GM19372 (cell line): ENCODE data around the gene PSMB11.

Experiments
- ATAC-seq: cut with Tn5 transposase; IDR thresholded peaks from one replicate; pipeline ENCODE4 v1.9.1; 2021; ENCODE audit warnings: mild to moderate bottlenecking, low read depth, moderate library complexity; ENCODE audit not compliant: unreplicated experiment

PSMB11 gene

DNA sequence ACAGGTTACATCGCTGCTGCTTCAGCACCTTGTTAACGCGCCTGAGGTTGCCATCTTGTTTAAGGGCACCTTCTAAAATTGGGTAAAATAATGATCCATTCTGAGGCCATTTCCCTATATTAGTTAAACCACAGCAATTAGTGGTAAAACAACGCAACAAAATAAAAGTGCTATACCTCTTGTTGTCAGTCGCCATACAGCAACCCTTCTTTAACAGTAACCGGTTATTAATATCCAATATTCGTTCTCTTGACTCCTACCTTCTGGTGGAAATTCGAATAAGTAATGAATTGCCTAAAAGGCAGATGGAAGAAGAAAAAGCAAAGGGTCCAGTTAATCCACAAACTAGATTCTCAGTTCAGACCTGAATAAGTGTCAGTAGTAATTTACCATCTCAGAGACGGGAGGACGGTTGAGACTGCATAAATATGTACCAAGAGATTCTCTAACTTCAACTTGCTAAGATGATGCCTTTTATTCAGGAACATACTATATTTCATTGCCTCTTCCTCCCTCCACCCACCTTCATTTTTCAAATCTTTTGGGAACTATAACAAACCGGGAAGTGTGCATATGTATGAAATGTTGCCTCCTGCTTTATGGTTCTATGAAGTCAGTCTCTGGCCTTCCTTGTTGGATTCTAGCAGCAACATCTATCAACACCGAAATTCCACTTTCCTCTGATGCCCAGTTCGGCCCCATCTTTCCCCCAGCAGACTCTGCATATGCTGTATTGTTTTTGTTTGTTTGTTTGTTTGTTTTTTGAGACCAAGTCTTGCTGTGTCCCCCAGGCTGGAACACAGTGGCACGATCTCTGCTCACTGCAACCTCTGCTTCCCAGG lies 6.5 kb upstream of the PSMB11 start:
- no peak for ATAC-seq

DNA sequence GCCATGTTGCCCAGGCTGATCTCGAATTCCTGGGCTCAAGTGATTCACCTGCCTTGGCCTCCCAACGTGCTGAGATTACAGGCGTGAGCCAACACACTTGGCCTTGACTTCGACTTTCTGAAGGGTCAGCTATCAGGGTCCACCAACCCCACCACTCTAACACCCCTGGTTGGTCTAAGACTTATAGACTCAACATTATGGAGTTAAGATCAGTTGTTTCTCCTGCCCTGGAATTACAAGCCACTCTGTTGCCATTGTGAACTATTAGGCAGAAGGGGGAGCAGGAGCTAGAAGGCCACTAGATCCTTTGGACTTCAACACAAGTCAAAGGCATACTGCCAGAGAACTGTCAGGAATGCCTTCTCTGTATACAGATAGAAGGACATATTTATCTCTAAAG lies 1.9 kb upstream of the PSMB11 start:
- no peak for ATAC-seq

DNA sequence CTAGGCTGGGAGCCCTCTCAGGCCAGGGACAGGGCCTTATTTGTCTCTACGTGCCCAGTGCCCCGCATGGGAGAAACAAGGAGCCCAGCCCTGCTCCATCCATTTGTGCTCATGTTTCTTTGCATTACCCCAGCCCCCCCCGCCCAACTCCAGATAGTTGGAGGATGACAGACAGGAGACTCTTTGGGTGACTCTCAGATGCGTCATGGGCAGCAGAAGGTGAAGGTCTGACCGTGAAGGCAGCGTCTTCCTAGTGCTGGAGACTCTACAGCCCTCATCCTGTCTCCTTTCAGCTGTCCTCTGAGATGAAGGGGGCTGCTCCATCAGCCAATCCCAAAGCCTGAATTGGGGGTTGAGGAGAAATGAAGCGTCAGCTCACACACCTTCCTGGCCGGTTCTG lies 283 bp upstream of the PSMB11 start:
- ATAC-seq: no peak

DNA sequence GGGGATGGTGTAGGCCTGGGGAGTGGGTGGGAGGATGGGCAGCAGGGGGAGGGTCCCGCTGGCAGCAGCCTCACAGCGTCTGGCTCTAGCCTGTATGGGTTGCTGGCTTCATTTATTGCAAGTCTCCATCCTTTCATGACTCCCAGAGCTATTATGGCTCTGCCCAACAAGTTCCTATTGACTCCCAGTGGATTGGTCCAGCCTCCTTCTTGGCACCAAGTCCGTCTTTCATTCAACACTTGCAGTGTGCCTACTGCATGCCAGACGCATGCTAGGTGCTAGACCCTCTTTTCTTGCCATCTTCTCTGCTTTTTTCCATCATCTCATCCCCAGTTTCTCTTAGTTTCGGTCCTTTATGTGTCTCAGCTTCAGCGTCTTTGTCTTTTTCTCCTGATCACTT lies 1.1 kb downstream of the PSMB11 start:
- ATAC-seq: no peak

DNA sequence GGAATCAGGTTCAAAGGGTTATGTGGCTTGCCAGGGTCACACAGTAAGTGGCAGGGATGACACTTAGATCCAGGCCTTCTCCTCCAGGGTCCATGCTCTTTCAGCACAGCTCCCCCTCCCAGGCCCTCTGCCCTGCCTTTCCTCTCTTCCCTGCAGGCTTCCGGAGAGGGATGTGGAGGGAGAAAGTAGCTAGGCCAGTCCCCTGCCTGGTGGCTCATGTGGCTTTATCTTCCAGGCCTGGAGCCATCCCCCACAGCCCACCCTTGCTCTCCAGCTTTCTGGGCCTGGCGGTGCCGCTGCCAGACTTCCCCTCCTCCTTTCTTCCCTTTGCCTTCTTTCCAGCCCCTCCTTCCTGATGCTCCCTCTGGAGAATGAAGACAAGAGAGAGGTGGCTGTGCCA lies 1.7 kb downstream of the PSMB11 start:
- ATAC-seq: no peak

DNA sequence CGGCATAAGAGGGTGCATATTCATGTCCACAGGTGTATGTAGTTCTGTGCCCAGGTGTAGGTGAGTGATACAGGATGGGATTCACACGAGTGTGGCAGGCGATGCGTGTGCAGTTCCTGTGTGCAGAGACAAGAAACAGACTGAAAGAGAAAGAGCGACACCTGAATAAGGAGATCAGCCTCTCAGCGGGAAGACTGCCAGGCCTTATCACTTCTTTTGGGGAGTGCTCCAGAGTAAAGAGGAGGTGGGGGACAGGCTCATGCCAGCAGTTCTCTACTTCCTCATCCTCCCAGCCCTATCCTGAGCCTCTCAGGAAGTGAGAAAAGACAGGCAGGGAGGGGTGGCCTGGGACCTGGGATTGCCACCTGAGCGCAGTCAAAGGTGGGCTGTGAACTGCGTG lies 2.8 kb downstream of the PSMB11 start:
- no peak for ATAC-seq

DNA sequence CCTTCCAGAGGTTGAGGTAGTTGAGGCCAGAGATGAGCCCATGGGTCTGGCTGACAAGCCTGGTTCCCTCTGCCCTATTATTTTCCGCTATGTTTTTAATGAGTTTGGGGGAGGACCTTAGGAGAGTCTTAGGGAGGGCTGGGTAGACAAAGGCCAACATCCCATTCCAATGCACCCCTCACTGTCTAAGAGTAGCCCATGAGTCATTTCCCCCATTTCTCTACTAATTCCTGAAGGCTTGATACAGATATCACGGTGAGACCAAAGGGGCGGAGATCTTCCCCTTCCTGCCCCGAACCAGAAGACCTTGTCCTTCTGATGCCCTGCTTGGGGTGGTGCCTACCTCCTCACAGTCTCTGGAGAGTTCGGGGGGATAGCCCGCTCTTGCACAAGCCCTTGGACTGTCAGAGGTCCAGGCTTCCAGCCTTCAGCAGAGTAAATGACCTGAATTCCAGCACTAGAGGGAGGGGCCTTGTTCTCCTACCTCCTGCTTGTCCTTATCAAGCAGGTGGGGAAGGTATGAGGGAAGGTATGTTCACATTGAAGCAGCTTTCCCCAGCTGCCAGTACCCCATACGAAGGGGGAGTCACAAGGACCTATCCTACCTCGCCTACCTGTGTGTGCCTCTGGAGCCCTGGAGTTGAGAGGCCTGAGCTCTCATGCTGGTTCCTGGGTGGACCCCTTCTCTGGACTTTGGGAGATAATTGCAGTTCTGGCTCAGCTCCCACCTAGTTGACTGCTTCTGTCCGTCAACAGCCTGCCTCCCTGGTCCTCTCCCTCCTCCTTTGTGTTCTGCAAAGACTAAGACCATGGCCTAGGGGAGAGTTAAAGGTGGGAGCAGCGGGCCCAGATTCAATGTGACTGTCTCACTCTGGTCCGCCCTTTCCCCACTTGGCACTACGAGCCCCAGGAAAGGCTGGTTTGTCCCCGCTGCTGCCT lies 3.7 kb downstream of the PSMB11 start:
- no peak for ATAC-seq

DNA sequence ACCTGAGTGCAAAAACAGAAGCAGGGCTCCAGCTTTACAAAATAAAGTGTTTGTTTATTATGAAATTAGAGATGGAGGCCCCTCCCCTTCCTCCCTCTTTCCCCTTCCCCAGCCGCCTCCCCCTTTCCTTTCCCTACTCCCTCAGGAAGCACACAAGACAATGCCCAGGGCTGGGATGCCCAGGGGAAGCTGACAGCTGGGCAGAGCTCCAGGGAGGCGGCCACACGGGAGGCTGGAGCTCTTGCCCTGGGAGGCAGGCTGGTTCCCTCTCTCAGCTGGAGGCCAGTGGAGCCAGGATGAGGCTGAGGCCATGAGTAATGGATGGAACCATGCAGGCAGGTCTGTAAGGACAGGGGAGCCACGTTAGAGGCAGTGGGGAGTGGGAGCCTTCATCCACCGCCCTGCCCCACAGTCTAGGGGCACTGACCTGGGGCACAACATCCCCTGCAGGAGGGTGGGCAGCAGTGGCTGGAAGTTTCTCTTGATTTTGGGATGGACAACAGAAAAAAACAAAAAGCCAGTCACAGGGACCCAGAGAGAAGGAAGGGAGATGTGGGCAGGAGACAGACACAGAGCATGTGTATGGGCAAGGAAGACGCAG lies 5.1 kb downstream of the PSMB11 start:
- no peak for ATAC-seq

DNA sequence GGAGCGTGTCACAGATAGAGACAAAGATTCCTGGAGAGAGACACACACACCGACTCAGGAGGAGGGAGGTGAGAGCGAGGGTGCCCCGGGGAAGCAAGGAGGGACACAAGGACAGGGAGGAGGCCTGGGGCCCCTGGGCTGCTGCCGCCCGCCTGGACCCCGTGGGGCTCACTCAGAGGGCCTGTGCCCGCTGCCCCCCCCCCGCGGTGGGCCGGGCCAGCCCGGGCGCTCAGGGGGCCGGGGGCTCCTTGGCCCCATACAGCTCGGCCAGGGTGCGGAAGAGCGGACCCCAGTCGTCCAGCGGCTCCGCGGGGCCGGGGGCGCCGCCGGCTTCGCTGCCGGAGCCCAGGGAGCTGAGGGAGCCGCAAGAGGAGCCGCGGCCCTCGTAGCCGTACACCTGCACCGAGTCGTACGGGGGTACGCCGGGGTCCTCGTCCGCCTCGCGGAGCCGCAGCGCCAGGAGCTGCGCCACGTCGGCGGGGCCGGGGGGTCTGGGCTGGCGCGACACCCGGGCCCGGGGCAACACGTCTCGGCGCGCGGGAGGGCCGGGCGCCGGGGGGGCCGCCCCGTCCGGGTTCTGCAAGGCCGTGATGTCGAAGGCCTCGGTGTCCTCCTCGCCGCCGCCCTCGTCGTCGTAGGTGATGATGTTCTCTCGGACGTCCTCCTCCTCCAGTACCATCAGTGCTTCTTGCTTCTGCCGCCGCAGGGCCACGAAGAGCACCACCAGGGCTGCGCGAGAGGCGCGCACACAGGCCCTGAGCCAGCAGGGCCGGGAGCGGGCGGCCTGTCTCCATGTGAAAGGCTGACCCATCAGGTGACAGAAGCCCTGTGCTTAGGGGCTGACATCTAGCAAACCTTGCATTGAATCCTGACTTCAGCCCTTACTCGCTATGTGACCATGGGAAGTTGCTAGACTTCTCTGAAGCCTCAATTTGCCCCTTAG lies 6.0 kb downstream of the PSMB11 start:
- ATAC-seq: no peak

DNA sequence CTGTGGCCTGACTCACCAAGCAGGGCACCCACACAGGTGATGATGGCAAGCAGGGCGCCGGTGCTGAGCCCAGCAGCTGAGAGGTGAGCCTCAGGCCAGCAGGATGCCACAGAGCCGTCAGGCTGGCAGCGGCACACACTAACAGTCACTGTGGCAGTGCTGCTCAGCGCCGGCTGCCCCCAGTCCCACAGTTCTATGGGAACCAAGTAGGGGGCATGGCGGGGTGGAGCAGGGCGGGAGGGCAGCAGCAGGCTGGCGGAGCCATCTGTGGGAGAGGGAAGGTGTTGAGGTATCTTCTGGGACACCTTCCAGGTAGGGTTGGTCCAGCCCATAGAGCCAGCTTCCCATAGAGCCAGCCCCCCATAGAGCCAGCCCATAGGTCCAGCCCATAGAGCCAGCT lies 7.0 kb downstream of the PSMB11 start:
- ATAC-seq: no peak

DNA sequence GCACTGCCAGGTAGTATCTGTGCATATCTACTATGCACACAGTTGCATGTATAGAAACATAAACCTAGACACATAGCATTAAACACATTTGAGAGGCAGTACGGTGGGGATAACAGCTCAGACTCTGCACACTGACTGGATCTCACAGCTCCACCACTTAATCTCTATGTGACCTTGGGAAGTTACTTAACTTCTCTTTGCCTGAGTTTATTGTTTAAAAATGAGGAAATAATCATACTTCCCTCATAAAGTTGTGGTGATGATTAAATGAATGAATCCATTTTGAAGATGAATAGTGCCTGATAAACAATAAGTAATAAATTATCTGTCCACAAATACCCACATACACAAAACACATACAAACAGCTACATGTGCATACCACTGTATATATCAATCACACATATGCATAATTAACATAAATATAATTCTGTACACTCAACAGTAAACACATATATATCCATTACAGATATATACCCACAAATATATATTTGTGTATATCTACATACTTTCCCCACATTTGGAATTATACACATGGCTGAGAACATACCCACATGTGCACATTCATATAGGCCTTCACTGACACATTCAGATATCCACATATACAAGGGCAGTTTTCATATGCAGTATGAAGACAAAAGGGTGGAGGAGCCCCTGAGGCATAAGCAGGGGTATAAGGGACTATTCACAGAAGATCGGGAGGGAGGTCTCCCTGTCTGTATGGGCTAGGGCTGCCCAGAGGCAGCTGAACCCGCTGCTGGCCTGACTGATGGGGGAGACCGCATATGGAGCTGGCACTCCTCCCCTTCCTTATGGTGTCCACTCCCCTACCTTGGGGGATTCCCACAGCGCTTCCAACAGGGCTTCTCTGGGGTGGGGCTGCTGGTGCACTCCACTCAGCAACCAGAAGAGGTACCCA lies 9.4 kb downstream of the PSMB11 start:
- no peak for ATAC-seq

DNA sequence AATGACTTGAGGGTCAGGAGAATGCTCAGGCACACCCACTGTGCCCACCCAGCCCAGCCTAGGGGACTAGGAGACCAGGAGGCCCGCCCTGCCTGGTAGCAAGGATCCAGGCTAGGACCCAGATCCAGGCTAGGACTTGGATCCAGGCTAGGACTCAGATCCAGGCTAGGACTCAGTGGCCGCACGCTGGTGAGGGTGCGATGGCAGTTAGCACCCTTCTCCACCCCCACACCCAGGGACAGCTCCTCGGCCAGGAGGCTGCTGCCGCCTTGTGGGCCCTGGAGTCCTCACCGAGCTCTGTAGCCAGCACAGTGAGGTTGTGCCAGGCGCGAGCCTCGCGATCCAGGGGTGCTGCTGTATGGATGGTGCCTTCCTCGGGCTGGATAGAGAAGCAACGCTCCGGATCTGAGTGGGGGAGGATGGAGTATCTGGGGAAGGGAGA lies 10.2 kb downstream of the PSMB11 start:
- ATAC-seq: no peak

DNA sequence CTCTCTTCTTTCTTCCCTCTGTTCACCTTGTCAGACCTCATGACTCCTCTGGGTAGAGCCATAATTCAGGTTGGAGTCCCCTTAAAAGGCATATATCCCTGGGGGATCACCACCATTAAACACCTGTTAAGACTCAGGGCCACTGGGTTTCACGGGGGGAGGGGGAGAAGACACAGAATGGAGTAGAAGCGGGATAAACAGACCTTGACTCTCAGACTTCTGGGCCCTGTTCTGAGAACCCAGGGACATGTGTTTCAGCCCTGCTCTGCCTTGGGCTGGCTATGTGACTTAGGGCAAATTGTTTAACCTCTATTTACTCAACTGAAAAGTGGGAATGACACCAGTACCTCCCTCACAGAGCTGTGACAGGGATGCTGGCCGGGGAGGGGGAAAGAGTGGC lies 10.7 kb downstream of the PSMB11 start:
- ATAC-seq: no peak

DNA sequence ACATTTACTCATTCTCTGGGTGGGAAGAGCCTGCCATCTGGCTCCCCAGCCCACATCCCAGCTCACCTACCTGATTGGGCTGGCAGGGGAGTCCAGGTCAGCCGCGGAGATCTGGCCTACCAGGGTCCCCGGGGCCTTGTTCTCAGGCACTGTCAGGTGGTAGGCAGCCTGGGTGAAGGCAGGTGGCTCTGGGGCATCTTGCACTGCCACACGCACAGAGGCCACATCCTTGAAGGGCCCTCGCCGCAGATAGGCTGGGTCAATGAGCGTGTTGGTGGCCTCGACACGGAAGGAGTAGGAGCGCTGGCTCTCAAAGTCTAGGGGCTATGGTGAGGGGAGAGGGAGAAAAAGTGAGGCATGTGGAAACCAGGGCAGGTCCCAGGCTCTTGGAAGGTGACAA lies 11.4 kb downstream of the PSMB11 start:
- ATAC-seq: no peak

DNA sequence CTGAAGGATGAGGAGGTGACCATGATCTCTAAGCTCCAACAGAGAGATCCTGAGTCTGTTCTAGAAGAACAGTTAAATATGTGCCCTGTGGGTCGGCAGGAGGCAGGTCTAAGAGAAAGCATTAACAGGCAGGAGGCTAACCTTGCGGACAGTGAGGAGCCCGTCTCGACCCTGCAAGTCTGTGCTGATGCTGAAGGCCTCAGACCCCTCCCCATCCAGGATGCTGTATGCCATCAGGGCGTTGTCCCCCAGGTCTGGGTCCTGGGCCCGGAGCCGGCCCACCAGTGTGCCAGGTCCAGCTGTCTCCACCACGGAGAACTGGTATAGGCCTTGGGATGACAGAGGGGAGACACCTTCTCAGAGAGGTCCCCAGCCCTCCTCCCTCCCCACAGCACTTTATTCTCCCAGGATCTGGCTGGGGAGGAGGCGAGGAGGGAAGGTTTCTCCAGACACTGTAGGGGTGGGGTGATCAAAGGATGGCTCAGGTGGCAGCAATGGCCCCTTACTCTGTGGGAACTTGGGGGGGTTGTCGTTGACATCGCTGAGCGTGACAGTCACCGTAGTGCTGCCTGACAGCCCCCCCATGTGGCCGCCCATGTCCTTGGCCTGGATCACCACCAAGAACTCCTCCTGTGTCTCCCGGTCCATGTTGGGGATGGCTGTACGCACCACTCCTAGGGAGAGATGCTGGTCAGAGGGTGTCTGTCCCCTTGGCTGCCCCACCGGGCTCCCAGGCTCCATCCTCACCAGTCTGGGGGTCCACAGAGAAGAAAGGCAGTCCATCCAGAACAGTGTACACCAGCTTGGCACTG lies 12.2 kb downstream of the PSMB11 start:
- no peak for ATAC-seq

DNA sequence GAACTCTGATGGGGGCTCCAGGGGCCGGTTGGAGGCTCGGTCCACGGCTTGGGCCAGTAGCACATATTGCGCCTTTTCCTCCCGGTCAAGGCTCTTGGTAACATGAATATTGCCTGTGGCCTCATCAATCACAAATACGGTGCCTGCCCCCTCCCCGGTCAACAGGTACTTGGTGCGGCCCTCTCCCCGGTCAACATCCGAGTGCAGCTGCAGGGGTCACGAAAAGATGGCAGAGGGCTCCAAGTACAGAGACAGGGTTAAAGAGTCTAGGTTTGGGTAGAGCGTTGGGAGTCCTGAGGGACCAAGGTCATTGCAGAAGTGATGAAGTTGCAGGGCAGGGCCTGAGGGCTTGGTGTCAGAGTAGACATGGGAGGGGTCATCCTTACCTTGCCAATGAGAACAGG lies 13.1 kb downstream of the PSMB11 start:
- ATAC-seq: no peak

DNA sequence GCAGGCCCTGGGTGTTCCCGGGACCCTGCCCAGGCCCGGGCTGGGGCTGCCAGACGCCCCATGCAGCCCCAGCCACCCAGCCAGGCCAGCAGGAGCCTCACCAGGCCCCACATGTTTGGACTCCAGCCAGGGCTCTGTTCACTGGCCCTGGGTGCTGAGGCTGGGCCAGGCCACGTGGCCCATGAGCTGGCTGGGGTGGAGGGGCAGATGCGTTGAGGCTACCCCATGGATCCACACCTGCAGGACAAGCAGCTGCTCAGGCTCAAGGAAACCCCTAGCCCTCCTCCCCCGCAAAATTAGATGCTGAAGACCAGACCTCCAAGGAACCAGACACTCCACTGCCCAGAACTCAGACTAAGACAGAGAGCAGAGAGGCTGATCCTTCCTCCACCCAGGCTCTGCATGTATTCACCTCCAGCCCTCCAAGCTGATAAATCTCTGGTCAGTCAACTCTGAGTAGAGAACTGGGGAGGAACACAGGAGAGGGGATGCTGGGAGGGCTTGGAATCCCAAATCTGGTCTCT lies 13.7 kb downstream of the PSMB11 start:
- no peak for ATAC-seq
